ENCODE measurements around the gene CPN1. TPM values are rescaled to one million over a fixed set of nuclear protein-coding genes. Genes with fewer than 3 reads are reported as not detected.
"Not testable (repeated sequence)": the region's sequence is repeated elsewhere in the genome, so short reads cannot be mapped to it uniquely, and the experiment has no call there.

The CPN1 gene
- total RNA-seq, 1 donor from 2014 or later: not detected

DNA sequence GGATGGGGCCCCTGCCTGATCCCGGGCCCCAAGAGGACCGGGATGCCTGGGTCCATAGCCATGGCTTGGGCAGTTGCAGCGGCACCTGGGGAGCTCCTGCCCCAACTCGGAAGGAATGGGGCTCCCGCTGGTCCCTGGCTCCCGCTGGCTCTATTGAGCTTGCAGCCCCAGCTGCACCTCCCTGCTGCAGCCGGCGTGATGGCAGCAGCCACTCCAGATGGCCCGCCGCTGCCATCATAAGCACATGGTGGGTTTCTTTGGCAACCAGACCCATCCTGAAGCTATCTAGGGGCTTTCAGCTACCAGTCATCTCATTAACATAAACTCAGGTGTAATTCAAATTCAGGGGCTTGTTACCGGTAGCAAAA, 60.8 kb downstream of the CPN1 start:
- no peak for ATAC-seq

DNA sequence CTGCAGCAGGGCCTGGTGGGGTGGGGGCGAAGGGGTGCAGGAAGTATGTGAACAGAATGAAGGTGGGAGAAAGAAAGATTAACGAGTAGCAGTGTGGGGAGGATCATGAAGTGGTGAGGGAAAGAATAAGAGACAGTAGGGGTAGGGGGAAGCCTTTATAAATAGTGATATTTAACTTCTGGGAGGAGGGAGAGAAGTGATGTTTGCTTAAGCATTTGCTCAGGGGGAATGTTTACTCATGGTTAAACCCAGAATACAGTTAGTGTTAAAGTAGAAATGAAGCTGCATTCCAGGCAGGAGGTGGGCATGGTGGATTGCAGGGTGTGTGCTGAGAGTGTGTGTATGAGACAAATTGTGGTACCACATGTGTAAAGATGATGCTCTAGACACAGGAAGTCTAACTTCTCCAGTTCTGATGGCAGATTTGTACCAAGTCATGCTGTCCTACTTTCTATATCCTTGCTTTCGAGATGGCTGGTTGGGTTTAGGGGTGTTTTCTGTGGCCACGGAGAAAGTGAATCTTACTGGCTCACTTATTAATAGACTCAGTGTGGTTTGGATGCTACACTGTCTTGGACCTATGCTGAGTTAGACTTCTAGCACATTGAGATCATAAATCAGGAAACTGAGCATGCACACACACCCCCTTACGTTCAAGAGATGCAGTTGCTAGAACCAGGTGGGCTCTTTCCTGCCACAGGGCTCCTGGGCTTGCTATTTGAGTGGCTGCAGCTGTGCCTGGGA, 61.4 kb downstream of the CPN1 start:
- no peak for ATAC-seq

- ATAC-seq: no peak
These were observed 61.9 kb downstream of the CPN1 start for GRCh38 chr10:100019787-100020141.

DNA sequence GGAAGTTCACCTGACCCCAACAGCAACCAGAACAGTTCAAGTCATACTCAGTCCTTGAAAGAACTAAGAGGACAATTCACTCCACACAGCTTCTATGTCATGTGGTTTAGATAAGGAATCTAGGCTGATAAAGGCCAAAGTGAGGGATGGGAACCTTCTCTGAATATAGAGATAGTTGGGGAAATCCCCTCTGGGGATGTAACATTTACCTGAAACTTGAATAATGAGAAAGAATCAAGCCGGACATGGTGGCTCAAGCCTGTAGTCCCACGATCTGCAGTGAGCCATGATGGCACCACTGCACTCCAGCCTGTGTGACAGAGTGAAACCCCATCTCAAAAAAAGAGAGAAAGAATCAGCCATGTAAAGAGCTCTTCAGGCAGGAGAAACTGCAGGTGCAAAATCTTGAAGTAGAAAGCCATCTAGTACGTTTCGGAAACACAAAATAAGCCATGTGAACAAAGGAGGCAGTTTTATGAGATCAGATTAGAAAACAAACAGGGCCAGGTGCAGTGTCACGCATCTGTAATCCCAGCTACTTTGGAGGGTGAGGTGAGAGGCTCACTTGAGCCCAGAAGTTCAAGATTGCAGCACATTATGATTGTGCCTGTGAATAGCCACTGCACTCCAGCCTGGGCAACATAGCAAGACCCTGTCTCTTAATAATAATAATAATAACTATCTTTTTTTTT, 67.5 kb downstream of the CPN1 start:
- ATAC-seq: no peak

DNA sequence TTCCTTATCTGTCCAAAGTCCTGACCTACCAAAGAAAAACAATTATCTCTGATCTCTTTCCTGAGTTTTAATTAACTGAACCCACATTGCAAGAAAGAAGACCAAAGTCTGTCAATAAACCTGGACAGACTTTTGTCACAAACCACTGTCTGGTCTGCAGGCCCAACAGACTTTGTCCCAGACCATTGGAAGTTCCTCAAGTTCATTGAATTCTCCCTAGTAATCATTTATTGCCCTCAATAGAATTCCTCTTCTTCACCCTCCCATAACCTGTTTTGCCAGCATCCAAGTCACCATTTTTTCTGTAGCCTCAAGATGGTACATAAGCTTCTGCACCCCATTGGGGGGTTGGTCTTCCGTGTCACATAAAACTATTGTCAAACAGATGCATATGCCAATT, 68.0 kb downstream of the CPN1 start:
- ATAC-seq: no peak

DNA sequence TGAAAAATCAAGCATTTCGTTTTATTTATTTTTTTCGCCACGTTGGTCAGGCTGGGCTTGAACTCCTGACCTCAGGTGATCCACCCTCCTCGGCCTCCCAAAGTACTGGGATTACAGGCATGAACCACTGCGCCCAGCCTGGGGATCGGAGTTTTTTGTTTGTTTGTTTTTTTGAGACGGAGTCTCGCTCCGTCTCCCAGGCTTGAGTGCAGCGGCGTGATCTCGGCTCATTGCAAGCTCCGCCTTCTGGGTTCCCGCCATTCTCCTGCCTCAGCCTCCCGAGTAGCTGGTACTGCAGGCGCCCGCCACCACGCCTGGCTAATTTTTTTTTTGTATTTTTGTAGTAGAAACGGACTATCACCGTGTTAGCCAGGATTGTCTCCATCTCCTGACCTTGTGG, 69.8 kb downstream of the CPN1 start:
- not testable (repeated sequence) for ATAC-seq

DNA sequence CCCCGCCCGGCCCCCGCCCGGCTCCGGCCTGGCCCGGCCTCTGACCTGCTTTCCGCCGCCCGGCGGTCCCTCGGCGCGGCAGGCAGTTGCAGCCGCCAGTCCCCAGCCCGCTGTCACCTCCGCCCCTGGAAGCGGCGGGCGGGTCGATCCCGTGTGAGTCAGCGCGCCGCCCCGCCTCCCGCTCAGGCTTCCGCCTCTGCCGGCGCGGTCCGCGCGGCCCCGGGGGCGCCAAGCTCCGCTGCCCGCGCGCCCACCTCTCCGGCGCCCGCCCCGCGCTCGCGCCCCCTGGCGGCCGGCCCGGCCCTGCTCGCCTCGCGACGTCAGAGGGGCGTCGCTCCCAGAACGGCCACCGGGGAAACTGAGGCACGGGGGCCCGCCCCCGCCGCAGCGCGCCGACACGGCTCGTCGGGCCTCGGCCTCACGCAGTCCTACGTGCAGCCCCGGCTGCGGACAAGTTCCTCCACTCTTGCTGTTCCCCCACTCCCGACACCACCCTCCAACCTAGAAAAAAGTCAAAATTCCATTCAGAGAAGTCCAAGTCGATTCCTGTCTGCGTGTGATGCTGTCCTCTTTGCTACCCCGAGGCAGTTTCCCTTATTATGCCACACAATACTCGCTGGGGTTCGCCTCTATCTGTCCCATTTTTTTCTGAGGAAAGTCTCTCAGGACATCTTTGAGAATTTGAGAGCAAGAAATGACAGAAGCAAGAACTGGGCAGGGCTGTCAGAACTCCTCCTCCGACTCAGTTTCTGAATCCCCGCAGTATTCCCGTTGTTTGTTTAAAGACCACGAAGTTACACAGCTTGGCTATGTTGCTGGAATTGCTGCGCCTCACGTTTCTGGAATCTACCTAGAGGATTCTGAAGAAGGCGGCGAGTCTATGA, 71.6 kb downstream of the CPN1 start, which contains the start of gene DNMBP:
DNMBP (minus strand) TSS at position 155 of the 884 bp plus-strand sequence. CDS start 37,823 bp downstream, outside the sequence.
- ATAC-seq: peak; percentile 82

GRCh38 chr10:100009283-100009792, 72.3 kb downstream of the CPN1 start:
- ATAC-seq: peak; percentile 68

GRCh38 chr10:100008708-100009282, 72.9 kb downstream of the CPN1 start:
- ATAC-seq: no peak

DNA sequence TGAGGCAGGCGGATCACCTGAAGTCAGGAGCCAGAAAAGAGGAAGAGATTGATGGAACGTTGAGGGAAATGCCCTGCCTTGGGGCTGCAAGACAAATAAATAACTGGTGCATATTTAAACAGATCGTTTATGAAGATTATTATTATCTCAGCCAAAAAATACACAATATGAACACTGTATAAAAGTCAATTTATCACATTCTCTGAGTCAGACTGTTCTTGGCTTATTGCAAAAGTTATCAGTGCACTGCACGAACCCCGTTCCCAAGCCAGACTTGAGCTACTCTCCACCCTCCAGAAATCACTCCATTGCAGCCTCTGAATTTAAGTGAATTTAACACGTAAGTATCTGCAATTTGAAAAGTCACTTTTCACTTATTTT, 73.5 kb downstream of the CPN1 start:
- ATAC-seq: no peak

DNA sequence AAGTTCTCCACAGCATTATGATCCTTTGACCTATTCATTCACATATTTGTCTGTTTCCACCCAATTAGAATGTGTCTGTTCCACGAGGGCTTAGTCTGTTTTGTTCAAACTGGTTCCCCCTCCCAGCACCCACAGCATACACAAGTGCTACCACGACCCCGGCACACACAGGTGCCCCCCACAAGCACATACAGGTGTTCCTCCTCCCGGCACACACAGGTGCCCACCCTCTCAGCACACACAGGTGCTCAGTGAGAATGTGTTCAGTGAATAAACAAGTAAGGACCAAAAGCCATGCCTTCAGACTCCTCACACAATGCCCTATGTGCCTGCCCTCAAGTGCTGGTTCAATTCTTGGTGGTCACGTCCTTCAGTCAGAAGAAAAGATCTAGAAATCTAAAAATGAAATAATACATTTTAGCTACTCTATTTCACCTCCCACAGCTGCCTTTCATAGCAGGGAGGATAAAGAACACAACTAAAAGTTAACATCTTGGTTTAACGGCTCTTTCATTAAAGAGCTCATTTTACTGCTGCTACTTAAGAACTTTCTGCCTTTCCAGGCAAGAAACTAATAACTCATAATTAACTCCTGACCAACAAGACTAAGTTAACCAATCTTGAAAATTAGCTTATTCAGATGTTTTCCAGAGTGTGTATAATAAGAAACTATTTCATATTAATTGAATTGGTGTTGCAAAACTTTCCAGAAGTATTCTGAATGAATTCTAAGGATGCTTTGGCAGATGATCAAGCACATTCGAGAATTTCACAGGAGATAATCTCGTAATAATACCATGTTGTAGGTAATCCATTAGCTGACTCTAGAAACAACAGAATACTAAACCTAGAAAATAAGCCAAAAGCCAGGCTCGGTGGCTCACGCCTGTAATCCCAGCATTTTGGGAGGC, 74.2 kb downstream of the CPN1 start:
- no peak for ATAC-seq

DNA sequence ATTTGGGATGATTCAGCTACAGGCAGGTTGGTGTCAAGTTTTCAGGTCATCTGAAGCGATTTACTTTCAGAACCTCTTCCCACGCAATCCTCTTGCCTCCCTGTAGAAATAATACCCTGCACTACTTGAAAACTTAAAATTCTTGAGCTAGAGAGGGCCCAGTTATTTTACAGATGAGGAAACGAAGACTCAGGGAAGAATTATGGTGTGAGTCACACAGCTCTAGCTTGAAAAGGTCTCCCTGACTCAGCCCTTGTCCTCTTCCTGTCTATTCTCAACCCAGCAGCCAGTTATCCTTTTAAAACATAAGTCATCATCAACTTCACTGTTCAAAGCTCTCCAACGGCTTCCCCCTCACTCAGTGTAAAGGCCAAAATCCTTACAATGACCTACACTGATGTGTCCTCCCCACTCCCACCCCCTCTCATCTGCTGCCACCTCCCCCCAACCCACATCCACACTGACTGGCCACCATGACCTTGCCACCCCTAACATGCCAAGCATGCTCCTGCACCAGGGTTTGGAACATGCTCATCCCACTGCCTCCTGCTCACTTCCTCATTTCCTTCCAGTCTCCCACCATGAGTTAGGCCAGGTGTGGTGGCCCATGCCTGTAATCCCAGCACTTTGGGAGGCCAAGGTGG, 75.3 kb downstream of the CPN1 start:
- peak; percentile 85 for ATAC-seq

GRCh38 chr10:100004805-100005510, 76.7 kb downstream of the CPN1 start:
- ATAC-seq: no peak

DNA sequence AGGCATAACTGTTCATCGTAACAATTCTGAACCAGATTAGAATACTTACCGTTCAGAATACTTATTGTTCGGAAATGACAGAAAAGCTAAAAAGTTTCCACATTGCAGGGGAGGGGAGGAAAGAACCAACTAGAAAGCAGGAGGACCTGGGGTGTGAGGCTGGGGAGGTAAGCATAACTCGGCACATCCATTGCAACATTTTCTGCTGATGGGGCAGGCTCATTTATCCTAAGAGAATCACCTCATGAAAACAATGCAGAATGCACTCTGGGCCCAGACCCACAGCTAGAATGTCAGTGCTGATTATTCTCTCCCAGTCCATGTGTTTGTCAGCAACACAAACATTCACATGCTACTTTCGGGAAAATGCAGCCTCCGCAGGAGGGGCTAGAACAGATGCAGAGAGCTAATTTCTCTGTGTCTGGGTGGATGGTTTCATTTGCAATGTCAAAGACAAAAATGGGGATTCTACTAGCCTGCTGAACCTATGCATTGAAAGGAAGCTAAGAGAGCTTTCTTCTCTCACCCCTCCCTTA, 81.5 kb downstream of the CPN1 start:
- no peak for ATAC-seq

DNA sequence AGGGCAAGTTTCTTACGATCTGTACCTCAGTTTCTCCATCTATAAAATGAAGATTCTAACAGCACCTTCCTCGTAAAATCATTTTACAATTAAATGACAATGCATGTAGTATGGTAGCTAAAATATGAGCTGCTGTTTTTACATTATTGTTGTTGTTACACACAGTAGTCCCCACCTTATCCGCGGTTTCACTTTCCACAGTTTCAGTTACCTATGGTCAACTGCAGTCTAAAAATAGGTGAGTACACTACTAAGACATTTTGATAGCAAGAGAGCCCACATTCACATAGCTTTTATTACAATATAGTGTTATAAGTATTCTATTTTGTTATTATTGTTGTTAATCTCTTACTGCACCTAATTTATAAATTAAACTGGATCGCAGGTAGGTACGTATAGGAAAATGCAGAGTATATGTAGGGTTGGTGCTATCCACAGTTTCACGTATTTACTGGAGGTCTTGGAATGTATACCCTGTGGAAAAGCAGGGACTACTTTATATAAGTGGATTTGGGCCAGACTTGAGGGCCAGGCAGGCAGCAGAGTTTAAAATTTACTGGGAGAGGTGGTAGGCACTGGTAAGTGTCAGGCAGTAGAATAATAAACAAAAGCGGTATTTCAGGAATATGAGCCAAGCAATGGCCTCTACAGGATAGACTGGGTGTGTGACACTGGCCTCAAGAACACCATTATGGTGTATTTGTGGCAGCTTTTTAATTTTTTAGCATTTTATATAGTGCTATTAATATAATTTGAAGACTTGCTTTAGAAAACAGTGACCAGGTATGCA, 82.2 kb downstream of the CPN1 start:
- no peak for ATAC-seq

DNA sequence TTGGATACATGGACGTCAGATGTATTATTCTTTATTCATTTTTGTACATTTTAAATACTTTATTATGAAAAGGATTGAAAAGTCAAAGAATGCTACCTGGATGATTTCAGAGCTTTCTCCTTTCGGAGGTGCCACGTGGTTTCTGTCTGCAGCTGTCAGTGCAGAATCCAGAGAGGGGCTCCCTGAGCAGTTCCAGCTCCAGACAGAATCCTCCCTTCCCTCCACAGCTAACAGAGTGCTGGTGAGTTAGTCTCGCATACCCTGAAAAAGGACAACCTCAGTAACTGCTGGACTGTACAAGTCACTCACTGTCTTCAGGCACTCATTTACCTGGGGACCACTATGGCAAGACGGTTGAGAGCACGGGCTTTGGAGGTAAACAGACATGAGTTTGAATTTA, 82.8 kb downstream of the CPN1 start:
- ATAC-seq: no peak

DNA sequence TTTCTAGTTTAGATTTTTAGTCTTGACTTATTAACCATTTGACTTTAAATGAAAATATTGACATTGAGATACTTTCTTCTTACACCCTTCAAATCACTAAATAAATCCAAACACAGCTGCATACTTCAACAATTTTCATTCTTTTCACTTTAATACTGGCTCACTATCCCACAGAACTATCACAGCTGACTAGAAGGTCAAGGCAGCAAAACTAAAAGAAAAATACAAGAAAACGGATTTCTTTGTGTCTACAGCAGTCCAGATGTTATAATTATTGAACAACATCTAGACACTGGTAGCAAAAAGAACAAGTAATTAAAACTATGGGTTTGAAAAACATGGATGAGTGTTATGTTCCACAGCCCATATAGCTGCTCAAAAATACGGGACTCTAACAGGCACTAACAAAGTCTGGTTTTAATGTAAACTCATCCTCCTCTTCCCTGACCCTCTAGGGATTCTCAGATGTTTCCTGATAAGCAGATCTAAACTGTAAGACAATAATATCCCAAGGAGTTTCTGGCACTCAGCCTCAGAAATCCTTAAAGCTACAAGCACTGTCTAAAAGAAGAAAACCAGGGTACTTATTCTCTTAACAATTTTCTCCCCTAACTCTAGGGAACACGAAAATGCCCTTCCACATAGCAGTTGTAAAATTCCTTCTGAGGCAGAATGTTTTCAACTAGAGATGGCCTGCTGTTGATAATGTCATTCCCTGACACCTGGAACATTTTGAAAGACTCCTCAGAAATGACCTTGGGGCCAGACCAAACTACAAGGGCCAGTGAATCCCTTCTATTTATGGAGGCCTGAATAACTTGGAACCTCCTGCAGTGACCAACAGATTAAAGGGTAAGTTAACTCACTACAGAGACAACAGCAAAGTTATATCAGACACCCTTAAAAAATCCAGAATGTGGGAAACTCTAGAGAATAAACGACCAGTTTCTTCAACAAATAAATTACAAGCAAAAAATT, 84.7 kb downstream of the CPN1 start:
- ATAC-seq: no peak

DNA sequence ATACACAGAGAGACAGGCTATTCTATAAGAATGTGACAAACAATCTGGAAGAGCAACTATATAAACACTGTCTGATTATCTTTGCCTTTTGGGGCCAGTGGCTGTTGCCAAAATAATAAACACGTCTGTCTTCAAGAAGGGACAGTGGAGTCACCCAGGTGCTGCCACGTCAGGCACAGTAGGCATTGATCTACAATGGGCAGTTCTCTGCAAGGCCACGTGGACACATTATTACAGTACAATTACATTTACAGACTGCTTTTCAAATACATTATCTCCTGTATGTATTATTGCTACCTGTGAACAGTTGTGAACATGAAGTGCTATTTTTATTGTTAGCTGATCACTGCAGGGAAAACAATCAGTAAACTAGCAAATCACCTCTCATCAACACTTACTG, 86.0 kb downstream of the CPN1 start:
- no peak for ATAC-seq
